MV-4-11 (cell line): ENCODE results near the gene FBXO45.
"Not testable (repeated sequence)": the region's sequence is repeated elsewhere in the genome, so short reads cannot be mapped to it uniquely, and the experiment has no call there.

Experiments used
- DNase-seq: peaks from one replicate; lab custom pipeline; 2025; lab: John Stamatoyannopoulos, UW

The FBXO45 gene, protein sequence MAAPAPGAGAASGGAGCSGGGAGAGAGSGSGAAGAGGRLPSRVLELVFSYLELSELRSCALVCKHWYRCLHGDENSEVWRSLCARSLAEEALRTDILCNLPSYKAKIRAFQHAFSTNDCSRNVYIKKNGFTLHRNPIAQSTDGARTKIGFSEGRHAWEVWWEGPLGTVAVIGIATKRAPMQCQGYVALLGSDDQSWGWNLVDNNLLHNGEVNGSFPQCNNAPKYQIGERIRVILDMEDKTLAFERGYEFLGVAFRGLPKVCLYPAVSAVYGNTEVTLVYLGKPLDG

DNA sequence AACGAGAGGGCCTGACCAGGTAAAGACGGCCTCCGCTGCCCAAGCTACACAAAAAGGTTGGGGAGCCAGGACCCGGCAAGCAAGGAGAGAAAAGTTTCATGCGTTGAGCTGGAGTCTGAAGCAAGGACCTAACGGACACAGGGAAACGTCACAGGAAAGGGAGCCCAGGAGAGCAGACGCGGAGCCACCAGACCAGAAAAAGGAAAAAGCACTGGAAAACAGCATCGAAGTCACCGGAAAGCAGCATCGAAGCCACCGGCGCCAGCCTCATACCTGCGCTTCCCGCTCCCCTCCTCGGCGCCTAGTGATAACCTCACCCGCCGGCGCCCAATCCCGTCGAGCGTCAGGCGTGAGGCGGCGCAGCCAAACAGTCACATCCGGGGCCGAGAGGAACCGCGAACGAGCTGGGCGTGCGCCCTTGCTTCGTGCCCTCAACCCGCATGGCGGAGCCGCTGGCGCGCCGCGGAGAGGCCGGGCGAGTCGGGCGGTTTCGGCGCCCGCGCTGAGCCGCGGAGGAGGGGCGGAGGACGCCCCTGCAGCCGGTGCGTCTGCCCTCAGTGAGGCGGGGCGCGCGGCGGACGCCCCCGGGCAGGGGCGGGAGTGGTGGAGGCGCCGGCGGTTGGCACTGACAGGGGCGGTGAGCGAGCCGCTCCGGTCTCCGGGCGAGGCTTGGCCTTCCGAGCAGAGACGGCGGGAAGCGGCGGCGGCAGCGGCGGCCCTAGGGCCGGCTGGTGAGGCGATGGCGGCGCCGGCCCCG is at the start of gene FBXO45, which contains the start of gene WDR53:
Gene FBXO45 (plus strand): TSS at position 415 of the 757 bp plus-strand sequence. CDS start 325 bp downstream, at position 740.
Gene WDR53 (minus strand): TSS at position 309 of the 757 bp plus-strand sequence. CDS start 7,079 bp downstream, outside the sequence.
- peak; percentile 87 for DNase-seq

DNA sequence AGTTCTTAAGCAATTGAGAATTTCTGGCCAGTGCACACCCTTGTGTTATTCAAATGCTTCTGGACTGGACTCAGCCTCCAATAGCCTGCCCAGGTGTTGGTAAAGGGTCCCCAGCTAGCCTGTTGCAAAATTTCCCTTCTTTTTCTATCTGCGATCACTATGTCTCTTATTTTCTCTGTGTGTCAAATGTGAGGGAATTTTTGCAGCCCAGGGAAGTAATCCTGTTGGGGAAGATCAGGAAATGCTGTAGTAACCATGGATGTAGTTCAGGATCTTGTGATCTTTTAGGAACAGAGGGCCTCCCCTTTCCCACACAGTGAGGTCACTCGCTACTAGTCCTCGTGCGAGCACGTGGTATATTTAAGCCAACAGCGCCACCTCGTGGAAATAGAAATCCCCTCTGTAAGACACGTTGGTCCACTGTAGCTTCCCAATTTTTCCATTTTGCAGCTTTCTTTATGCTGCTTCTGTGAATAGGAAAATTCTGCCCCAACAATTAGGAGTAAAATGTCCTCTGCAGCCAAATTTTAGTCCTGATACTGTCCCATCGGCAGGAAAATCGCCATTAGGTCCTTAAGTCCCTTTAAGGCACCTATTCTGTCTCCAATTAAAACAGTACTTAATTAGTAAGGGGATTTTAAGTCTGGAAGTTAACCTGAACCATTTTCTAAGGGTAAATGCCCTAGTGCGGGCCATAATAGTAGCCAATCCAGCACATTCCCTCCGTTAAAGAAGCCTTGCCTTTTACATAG is 49.3 kb upstream of the FBXO45 start:
- peak; percentile 62 for DNase-seq

DNA sequence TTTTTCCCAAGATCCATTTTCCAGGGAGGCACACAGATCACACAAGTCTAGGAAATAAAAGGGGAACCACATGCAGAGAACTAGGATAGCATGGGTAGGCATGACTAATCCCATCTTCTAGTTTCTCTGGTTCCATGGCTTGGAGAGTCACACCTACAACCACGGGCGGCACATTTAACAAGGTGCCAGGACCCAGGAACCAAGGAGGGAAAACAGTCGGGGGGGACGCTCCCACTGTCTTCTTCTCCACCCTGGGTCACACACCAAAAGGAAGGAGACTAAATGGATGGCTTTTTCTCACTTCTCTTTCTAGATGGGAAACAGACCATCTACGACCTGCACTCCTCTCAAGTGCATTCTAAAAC is 48.8 kb upstream of the FBXO45 start:
- no peak for DNase-seq

DNA sequence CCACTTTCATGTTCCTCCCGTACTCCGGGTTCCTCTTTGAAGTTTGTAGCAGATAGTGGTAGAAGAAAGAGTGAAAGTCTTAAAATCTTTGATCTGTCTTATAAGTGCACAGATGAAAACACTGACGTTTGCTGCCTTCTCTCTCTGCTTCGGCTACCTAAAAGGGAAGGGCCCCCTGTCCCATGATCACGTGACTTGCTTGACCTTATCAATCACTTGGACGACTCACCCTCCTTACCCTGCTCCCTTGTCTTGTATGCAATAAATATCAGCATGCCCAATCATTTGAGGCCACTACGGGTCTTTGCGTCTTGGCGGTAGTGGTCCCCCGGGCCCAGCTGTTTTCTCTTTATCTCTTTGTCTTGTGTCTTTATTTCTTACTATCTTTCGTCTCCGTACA is 47.2 kb upstream of the FBXO45 start:
- DNase-seq = not testable (repeated sequence)

DNA sequence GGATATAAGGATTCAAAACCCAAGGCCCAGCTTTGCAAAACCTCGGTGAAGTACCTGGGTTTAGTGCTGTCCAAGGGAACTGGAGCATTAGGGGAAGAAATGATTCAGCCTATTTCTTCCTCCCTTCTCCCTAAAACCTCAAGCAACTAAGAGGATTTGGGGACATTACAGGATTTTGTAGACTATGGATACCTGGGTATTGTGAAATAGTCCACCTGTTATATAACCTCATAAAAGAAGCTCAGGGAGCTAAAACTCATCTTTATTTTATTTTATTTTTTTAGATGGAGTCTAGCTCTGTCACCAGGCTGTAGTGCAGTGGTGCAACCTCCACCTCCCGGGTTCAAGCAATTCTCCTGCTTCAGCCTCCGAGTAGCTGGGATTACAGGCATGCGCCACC is 44.6 kb upstream of the FBXO45 start:
- DNase-seq = no peak

DNA sequence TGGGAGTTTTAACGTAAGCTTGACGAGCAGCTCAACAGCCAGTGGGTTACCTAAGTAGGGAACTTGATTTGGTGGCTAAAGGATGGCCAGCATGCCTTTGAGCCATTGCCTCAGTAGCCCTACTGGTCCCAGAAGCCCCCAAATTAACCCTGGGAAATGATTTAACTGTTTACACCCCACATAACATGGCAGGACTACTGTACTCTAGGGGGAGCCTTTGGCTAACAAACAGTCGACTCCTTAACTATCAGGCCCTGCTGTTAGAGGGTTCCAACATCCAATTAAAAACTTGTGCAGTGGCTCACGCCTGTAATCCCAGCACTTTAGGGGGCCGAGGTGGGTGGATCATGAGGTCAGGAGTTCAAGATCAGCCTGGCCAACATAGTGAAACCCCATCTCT is 43.9 kb upstream of the FBXO45 start:
- DNase-seq = peak; percentile 46

DNA sequence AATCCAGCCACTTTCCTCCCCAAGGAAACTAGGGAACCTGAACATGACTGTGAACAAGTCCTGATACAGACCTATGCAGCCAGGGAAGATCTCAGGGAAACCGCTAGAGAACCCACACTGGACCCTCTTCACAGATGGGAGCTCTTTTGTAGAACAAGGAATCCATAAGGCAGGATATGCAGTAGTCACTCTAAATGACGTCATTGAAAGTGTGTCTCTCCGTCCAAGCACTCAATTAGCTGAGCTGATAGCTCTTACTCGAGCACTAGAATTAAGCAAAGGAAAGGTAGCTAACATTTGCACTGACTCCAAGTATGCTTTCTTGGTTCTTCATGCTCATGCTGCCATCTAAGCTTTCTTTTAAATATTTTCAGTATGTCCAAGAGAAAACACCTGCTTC is 43.3 kb upstream of the FBXO45 start:
- no peak for DNase-seq

DNA sequence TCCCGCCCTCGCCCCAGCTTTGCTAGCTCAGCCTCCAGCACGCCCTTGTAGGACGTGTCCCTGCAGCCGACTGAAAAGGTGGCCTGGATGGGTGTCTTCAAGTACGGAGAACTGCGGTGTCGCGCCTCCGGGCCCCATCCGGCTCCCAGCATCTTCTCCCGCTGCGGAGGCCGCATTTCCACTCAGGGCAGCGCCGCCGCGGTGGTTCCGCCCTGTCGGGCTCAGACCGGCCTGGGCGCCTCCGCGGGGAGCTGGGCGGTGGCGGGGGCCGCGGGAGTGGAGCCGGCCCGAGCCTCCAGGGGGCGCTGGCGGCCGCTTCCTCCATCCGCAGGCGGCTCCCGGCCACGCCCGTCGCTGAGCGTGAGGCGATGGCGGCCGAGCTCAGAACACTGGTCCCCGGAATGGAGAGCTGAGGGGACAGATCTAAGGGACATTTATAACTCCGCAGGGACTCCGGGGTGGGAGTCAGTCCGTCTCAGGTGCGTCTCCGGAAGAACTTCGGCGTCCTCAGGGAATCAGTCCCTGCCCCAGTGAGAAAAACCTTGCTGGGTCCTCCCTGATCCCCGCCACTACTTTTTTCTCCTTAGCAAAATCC is 39.7 kb upstream of the FBXO45 start:
- peak; percentile 52 for DNase-seq

DNA sequence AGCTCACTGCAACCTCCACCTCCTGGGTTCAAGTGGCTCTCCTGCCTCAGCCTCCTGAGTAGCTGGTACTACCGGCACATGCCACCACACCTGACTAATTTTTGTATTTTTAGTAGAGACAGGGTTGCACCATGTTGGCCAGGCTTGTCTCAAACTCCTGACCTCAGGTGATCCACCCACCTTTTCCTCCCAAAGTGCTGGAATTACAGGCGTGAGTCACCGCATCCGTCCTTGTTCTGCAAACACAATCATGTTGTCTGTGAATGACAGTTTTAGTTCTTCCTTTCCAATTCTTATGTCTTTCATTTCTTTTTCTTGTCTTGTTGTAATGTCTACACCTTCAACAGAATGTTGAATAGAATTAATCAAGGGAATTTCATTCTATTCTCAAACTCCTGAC is 37.0 kb upstream of the FBXO45 start:
- DNase-seq = no peak

DNA sequence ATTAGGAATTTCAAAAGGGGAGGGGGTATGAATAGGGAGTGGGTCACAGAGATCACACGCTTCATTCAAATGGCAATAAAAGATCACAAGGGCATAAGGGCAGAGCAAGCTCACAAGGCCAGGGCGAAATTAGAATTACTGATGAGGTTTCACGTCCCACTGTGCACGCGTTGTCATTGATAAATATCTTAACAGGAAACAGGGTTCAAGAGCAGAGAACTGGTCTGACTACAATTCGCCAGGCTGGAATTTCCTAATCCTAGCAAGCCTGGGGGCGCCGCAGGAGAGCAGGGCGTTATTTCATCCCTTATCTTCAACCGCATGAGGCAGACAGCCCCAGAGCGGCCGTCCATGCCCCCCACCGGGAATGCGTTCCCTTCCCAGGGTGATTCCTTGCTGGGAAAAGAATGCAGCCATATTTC is 35.2 kb upstream of the FBXO45 start:
- DNase-seq = no peak

DNA sequence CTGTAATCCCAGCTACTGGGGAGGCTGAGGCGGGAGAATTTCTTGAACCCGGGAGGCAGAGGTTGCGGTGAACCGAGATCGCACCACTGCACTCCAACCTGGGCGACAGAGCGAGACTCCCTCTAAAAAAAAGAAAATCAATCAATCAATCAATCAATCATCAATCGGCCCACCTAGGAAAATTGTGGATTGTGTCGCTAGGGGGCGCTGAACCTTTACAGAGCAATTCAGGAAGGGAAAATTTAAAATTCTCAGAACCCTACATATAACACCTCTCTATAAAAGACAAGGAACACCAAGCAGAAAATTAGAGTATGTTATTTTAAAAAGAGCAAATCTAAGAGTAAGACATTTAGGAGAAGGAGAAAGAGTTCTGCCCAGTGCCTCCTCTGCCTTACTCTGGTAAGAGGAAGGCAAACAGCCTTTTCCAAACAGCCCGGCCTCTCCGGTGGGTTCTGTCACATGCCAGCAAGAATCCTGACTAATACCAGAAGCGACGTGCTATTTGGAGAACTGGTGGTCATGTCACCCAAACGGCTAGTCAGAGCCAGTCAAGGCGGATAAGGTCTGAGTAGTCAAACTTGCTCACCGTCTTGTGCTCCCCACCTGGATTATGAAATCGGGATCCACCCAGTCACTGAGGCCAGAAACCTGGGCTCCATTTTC is 31.0 kb upstream of the FBXO45 start:
- DNase-seq = peak; percentile 48

DNA sequence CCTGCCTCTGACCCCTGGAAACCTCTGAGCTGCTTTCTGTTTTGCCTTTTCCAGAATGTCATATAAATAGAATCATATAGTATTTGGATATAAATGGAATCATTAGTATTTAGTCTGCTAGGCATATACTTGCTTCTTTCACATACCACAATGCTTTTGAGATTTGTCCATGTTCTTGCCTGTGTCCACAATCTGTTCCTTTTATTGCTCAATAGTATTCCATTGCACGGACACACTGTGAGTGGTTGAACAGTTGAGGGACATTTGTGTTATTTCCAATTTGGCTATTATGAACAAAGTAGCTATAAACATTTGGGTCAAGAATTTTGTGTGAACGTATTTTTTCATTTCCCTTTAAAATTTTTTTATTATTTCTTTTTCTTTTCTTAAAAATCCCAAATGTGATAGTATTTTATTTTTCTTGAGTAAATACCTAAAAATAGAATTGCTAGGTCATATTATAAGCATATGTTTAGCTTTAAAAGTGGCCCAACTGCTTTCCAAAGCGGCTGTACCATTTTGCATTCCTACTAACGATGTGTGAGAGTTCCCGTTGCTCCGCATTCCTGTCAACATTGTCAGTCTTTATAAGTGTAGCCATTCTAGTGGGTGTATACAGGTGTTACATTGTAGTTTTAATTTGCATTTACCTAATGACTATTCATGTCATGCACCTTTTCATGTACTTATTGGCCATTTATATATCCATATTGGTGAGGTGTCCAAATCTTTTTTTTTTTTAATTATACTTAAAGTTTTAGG is 26.6 kb upstream of the FBXO45 start:
- no peak for DNase-seq

DNA sequence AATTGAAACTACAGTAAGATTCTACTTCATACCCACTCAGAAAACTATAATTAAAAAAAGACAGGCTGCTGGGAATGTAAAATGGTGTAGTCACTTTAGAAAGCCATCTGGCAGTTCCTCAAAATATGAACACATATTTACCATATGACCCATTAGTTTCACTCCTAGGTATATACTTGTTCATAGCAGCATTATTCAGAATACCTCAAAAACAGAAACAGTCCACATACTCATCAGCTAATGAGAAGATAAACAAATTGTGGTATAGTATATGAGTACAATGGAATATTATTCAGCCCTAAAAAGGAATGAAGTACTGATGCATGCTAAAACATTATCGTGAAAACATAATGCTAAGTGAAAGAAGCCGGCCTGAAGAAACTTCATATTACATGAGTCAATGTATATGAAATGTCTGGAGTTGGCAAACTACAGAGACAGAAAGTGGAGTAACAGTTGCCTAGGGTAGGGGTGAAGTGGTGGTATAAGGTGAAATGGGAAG is 23.9 kb upstream of the FBXO45 start:
- DNase-seq = peak; percentile 19

DNA sequence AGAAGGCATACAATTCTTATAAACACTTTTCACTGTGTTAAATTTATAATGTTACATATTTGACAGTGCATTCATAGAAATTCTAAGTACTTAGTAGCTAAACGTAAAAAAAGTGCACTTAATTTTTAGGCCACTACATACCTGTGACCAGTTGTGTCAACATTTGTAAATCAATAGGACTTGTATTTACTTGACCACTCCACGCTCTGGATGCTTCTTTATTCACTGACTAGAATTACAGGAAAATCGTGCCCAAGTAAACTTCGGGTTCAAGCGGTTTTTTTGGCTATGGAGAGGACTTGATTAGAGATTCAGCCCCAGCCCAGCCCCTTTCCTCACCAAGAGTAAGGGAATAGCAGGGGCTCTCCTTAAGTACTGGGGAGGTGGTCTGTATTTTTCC is 21.9 kb upstream of the FBXO45 start:
- DNase-seq = no peak

DNA sequence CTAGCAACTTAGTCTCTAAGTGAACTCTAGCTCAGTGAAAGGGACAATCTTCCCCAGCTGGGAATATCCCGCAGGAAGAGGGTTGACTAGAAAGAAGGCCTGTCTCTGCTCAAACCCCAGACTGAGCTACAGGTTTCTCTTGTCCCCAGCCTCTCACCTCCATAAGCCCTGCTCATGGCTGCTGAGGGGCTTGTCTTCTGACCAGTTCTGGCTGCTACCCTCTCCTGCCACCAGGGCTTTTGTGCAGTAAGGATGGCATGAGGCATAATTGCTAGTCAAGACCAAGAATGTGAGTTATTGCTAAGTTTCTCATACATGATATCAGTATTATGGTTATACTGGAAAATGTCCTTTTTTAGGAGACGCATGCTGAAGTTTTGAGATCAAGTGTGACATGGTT is 21.4 kb upstream of the FBXO45 start:
- DNase-seq = no peak

DNA sequence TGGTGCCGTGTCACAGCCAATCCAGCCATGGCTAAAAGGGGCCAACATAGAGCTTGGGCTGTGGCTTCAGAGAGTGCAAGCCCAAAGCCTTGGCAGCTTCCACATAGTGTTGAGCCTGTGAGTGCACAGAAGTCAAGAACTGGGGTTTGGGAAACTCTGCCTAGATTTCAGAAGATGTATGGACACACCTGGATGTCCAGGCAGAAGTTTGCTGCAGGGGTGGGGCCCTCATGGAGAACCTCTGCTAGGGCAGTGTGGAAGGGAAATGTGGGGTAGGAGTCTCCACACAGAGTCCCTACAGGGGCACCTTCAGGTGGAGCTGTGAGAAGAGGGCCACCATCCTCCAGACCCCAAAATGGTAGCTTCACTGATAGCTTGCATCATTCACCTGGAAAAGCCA is 19.1 kb upstream of the FBXO45 start:
- not testable (repeated sequence) for DNase-seq

DNA sequence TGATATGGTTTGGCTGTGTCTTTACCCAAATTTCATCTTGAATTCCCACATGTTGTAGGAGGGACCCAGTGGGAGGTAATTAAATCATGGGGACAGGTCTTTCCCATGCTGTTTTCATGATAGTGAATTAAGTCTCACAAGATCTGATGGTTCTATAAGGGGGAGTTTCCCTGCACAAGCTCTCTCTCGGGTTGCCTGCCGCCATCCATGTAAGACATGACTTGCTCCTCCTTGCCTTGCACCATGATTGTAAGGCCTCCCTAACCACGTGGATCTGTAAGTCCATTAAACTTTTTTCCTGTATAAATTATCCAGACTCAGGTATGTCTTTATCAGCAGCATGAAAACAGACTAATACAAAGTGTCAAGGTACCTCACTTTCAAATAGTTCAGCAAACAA is 18.3 kb upstream of the FBXO45 start:
- DNase-seq = not testable (repeated sequence)

DNA sequence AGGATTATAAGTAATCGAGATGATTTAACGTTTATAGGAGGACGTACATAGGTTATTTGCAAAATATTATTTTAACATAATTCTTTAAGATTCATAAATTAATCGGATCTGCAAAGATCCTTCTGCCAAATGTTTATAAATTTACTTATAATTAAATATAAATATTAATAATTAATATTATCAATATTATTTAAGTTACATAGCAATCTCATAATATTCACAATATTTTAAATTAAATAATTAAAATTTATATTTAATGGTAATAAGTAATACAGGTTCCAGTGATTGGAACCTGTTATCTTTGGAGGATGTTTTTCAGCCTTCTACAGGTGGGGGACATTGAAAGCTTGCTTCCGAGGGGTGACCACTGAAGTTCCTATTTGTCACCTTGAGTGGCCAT is 16.2 kb upstream of the FBXO45 start:
- DNase-seq = no peak

DNA sequence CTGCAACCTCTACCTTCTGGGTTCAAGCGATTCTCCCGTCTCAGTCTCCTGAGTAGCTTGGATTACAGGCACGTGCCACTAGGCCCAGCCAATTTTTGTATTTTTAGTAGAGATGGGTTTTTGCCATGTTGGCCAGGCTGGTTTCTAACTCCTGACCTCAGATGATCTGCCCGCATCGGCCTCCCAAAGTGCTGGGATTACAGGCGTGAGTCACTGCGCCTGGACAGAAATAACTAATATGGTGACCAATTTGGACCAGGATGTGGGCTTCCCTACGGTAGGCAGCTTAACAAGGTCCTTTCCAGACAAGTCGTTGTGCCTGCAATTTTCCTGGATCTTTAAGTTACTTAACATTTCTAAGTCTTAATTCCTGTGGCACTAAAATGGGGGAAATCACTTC is 14.9 kb upstream of the FBXO45 start:
- peak; percentile 75 for DNase-seq

DNA sequence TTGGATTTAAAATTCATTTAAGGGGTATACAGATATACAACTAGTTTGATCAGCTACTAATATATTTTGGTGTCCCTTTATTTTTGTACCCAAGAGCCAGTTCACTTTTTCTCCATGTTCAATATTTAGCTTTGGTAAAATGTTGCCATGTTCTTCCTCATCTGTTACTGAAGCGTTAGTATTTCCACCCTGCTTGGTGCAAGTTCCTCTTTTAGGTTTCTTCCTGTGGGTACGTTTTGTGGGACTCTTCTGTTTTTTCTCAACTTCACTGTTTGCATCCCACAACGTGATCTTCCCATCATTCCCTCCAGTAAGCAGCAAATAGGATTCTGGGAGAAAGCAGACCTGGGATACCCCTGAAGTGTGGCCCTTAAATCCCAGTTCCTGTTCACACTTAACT is 14.3 kb upstream of the FBXO45 start:
- peak; percentile 90 for DNase-seq

DNA sequence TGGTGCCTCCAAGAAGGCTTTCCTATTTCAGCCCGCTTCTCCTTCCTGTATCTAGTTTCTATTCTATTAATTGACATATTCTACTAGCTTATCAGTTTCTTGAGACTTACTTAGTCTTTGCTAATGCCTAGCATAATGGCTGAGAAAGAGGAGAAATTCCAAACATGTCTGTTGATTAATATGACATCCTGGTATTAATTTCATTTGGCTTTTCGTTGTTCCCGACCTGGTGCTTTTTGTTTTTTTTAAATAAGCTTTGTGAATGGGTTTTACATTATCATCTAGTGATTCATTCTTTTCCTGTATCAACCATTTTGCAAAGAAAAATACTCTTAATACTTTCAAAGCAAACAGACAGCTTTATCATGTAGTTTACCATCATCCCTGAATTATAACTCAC is 13.2 kb upstream of the FBXO45 start:
- peak; percentile 32 for DNase-seq
